Right lobe of liver (tissue), 4 donors: ENCODE results near the gene TAF4B.

Experiments used
- POLR2A ChIP-seq: fragments of 450-650 bp; IDR thresholded peaks from one replicate; pipeline ENCODE4 v1.6.1; 2017; ENCODE audit warnings: antibody characterized with exemption, mild to moderate bottlenecking
- TF ChIP-seq, protein P1 (sequence below), 4 donors: fragments of 200-600 bp in 3 of 4; fragments of 450-650 bp in 1 of 4; IDR thresholded peaks; one replicate each; pipeline versions ENCODE4 v1.5.1 to v1.8.0; 2016 to 2022; ENCODE audit warnings: antibody characterized with exemption in 4 of 4, mild to moderate bottlenecking in 2 of 4
- donor health status: DM: no; HTN: no; CAD: no.
- donor health status: DM: no; HTN: no; CAD: no.
- donor health status: DM: no; HTN: yes; CAD: no.

DNA sequence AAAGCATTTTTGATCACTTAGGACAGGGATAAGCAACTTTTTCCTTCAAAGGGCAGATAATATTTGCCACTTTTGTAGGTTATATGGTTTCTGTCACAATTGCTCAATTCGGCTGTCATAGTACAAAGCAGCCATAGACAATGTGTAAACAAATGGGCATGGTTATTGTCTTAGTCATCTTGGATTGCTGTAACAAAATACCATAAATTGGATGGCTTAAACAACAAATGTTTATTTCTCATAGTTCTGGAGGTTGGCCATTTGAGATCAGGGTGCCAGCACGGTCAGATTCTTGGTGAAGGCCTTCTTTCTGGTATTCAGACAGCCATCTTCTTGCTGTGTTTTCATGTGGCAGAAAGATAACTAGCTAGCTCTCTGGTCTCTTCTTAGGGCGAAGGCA, 91.2 kb downstream of the TAF4B start:
- TF ChIP-seq, protein P1, sequence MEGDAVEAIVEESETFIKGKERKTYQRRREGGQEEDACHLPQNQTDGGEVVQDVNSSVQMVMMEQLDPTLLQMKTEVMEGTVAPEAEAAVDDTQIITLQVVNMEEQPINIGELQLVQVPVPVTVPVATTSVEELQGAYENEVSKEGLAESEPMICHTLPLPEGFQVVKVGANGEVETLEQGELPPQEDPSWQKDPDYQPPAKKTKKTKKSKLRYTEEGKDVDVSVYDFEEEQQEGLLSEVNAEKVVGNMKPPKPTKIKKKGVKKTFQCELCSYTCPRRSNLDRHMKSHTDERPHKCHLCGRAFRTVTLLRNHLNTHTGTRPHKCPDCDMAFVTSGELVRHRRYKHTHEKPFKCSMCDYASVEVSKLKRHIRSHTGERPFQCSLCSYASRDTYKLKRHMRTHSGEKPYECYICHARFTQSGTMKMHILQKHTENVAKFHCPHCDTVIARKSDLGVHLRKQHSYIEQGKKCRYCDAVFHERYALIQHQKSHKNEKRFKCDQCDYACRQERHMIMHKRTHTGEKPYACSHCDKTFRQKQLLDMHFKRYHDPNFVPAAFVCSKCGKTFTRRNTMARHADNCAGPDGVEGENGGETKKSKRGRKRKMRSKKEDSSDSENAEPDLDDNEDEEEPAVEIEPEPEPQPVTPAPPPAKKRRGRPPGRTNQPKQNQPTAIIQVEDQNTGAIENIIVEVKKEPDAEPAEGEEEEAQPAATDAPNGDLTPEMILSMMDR (IDR thresholded peaks at IDR 0.05) = no peak
- no peak for TF ChIP-seq POLR2A
